ENCODE measurements around the gene MTA1. TPM values are rescaled to one million over a fixed set of nuclear protein-coding genes. Genes with fewer than 3 reads are reported as not detected.
A peak's percentile ranks its signal among the peaks of the same experiment; 100 is the strongest.

Gene MTA1
- total RNA-seq, 4 donors from 2014 or later = 49.0 to 94.2 (median 67.9) TPM

GRCh38 chr14:105486974-105487448 is 67.4 kb downstream of the MTA1 start:
- Histone ChIP-seq H3K27me3 (peaks cover 0 to 14% (median 0%) of the 10 kb centered on the region in 4 donors), H3K27ac (replicated peaks in 1 of 4) (peak overlapping the region; percentile 93 to 99 (median 96)), H3K4me1 (peaks cover 82 to 93% (median 92%) of the 10 kb centered on the region in 4 donors), H3K9me3 (no peaks in the 10 kb centered on the region), H3K36me3 (peaks cover 0 to 8% (median 0%) of the 10 kb centered on the region in 4 donors), H3K4me3 (peak overlapping the region; percentile 68 to 75 (median 72))
- TF ChIP-seq POLR2AphosphoS5 (IDR thresholded peaks at IDR 0.05) = peak in 1 of 2 donors; percentile 67
- TF ChIP-seq EP300 (IDR thresholded peaks at IDR 0.05) = no peak
- TF ChIP-seq CTCF (IDR thresholded peaks at IDR 0.05) = no peak
- TF ChIP-seq POLR2A (IDR thresholded peaks at IDR 0.05; ENCODE audit: low read depth) = no peak
- no peak for DNase-seq (ENCODE audit: extremely low spot score)
- no CpG with 5 or more reads among the region's 45 CpGs for WGBS
- intact Hi-C loops (cut with DNase I) = loop anchor here (5.0 kb wide), 1 partner anchor 40 kb away; no protein-coding TSS in a partner anchor

GRCh38 chr14:105487449-105487985 is 67.9 kb downstream of the MTA1 start:
- Histone ChIP-seq H3K4me1 (peaks cover 82 to 93% (median 90%) of the 10 kb centered on the region in 4 donors), H3K36me3 (peaks cover 0 to 8% (median 3%) of the 10 kb centered on the region in 4 donors), H3K27me3 (peaks cover 0 to 14% (median 0%) of the 10 kb centered on the region in 4 donors), H3K4me3 (peak overlapping the region; percentile 68 to 75 (median 72)), H3K27ac (replicated peaks in 1 of 4) (peak overlapping the region; percentile 93 to 99 (median 96)), H3K9me3 (no peaks in the 10 kb centered on the region)
- TF ChIP-seq EP300 (IDR thresholded peaks at IDR 0.05) (no peak), POLR2A (IDR thresholded peaks at IDR 0.05; ENCODE audit: low read depth) (no peak), POLR2AphosphoS5 (IDR thresholded peaks at IDR 0.05) (no peak)
- DNase-seq (ENCODE audit: extremely low spot score) = no peak
- intact Hi-C loops (cut with DNase I) = loop anchor here (5.0 kb wide), 1 partner anchor 40 kb away; no protein-coding TSS in a partner anchor
- WGBS = no CpG with 5 or more reads among the region's 48 CpGs

- DNase-seq (ENCODE audit: extremely low spot score) = no peak
- Histone ChIP-seq H3K4me3 (peak overlapping the region; percentile 68 to 75 (median 72)), H3K9me3 (no peaks in the 10 kb centered on the region), H3K27ac (replicated peaks in 1 of 4) (peak overlapping the region; percentile 93 to 99 (median 96)), H3K27me3 (peaks cover 0 to 14% (median 0%) of the 10 kb centered on the region in 4 donors), H3K4me1 (peaks cover 75 to 93% (median 84%) of the 10 kb centered on the region in 4 donors), H3K36me3 (peaks cover 4 to 10% (median 6%) of the 10 kb centered on the region in 4 donors)
- intact Hi-C loops (cut with DNase I) = loop anchor here (5.0 kb wide), 1 partner anchor 41 kb away; no protein-coding TSS in a partner anchor
- WGBS = 67% methylated on average over 14 of the region's 26 CpGs
- TF ChIP-seq POLR2A (IDR thresholded peaks at IDR 0.05; ENCODE audit: low read depth) (no peak), POLR2AphosphoS5 (IDR thresholded peaks at IDR 0.05) (no peak), EP300 (IDR thresholded peaks at IDR 0.05) (no peak), CTCF (IDR thresholded peaks at IDR 0.05) (no peak)
Measured at GRCh38 chr14:105487986-105488777, 68.6 kb downstream of the MTA1 start.

GRCh38 chr14:105488781-105489541 is 69.3 kb downstream of the MTA1 start:
- peaks cover 4 to 13% (median 6%) of the 10 kb centered on the region in 4 donors for H3K36me3 ChIP-seq
- intact Hi-C loops (cut with DNase I) = loop anchor here (5.0 kb wide), 1 partner anchor 42 kb away; no protein-coding TSS in a partner anchor
- peak overlapping the region; percentile 68 to 75 (median 72) for H3K4me3 ChIP-seq
- H3K4me1 ChIP-seq = peaks cover 68 to 86% (median 76%) of the 10 kb centered on the region in 4 donors
- peaks cover 0 to 14% (median 0%) of the 10 kb centered on the region in 4 donors for H3K27me3 ChIP-seq
- no peaks in the 10 kb centered on the region for H3K9me3 ChIP-seq
- H3K27ac ChIP-seq (replicated peaks in 1 of 4) = peak overlapping the region; percentile 93 to 99 (median 96)
- DNase-seq (ENCODE audit: extremely low spot score) = no peak
- WGBS = 37% methylated on average over 7 of the region's 20 CpGs
- no peak for TF ChIP-seq POLR2A (IDR thresholded peaks at IDR 0.05; ENCODE audit: low read depth)
- TF ChIP-seq CTCF (IDR thresholded peaks at IDR 0.05) = no peak
- no peak for TF ChIP-seq EP300 (IDR thresholded peaks at IDR 0.05)
- no peak for TF ChIP-seq POLR2AphosphoS5 (IDR thresholded peaks at IDR 0.05)
